Neural progenitor cell (in vitro differentiated cells): ENCODE data around the gene COX18. TPM values are rescaled to one million over a fixed set of nuclear protein-coding genes. Genes with fewer than 3 reads are reported as not detected.

Experiments
- DNase-seq: peaks from one replicate; pipeline ENCODE4 v3.0.0-alpha.2; 2016; ENCODE audit warnings: low spot score
- H2AFZ ChIP-seq: fragments of 200-600 bp; sonication (generic); replicated peaks from 2 replicates; pipeline ENCODE4 v1.6.1; 2016; ENCODE audit warnings: antibody characterized with exemption
- H3F3A ChIP-seq: fragments of 200-600 bp; sonication (generic); 2 replicates; pipeline ENCODE4 v1.6.1; 2016; ENCODE audit warnings: antibody characterized with exemption, low read depth
- H3K27ac ChIP-seq: fragments of 200-600 bp; sonication (generic); 2 replicates; pipeline ENCODE4 v1.5.1; 2016; ENCODE audit warnings: mild to moderate bottlenecking
- H3K27me3 ChIP-seq: fragments of 200-600 bp; sonication (generic); 2 replicates; pipeline ENCODE4 v1.6.1; 2016; ENCODE audit warnings: mild to moderate bottlenecking, moderate library complexity
- H3K36me3 ChIP-seq: fragments of 200-600 bp; sonication (generic); 2 replicates; pipeline ENCODE4 v1.5.1; 2016
- H3K4me1 ChIP-seq: fragments of 200-600 bp; sonication (generic); 2 replicates; pipeline ENCODE4 v1.6.1; 2016; ENCODE audit warnings: mixed run types
- H3K4me2 ChIP-seq: fragments of 200-600 bp; sonication (generic); 2 replicates; pipeline ENCODE4 v1.6.1; 2016
- H3K4me3 ChIP-seq: fragments of 200-600 bp; sonication (generic); 2 replicates; pipeline ENCODE4 v1.5.1; 2016
- H3K79me2 ChIP-seq: fragments of 200-600 bp; sonication (generic); 2 replicates; pipeline ENCODE4 v1.6.1; 2016; ENCODE audit warnings: low read depth
- H3K9ac ChIP-seq: fragments of 200-600 bp; sonication (generic); 2 replicates; pipeline ENCODE4 v1.6.1; 2016
- H3K9me3 ChIP-seq: fragments of 200-600 bp; sonication (generic); 2 replicates; pipeline ENCODE4 v1.5.1; 2016; ENCODE audit warnings: low read depth
- H4K20me1 ChIP-seq: fragments of 200-600 bp; sonication (generic); 2 replicates; pipeline ENCODE4 v1.6.1; 2016; ENCODE audit warnings: low read depth
- H3K27ac Mint-ChIP-seq: 3 replicates; pipeline ENCODE4 v1.8.0; 2021; ENCODE audit warnings: mixed read lengths
- H3K27me3 Mint-ChIP-seq: 2 replicates; pipeline ENCODE4 v1.8.0; 2022; ENCODE audit warnings: low read depth, mild to moderate bottlenecking, inconsistent platforms, moderate library complexity, mixed read lengths; ENCODE audit not compliant: insufficient read depth
- H3K36me3 Mint-ChIP-seq: 3 replicates; pipeline ENCODE4 v1.8.0; 2021; ENCODE audit warnings: mixed read lengths
- H3K4me1 Mint-ChIP-seq: 3 replicates; pipeline ENCODE4 v1.8.0; 2021; ENCODE audit warnings: mixed read lengths
- H3K4me3 Mint-ChIP-seq: 3 replicates; pipeline ENCODE4 v1.8.0; 2021; ENCODE audit warnings: mild to moderate bottlenecking, moderate library complexity, mixed read lengths
- H3K9me3 Mint-ChIP-seq: 3 replicates; pipeline ENCODE4 v1.8.0; 2020; ENCODE audit warnings: mixed read lengths
- CTCF ChIP-seq: fragments of 200-600 bp; sonication (generic); IDR thresholded peaks from 2 replicates; pipeline ENCODE4 v1.5.1; 2017; ENCODE audit warnings: antibody characterized with exemption, mild to moderate bottlenecking
- EZH2 ChIP-seq: fragments of 200-600 bp; sonication (generic); IDR thresholded peaks from 2 replicates; pipeline ENCODE4 v1.6.1; 2017; ENCODE audit warnings: antibody characterized with exemption, mild to moderate bottlenecking, moderate library complexity
- EZH2phosphoT487 ChIP-seq: fragments of 200-600 bp; sonication (generic); IDR thresholded peaks from 2 replicates; pipeline ENCODE4 v1.6.1; 2017; ENCODE audit warnings: antibody characterized with exemption
- total RNA-seq: library from RNA; depleted of rRNA; stranded (reverse); fragments of >200 nt; gene quantifications from 2 replicates; pipeline ENCODE4 v1.2.3, GENCODE V29; 2015; ENCODE audit warnings: low replicate concordance

Gene COX18
- total RNA-seq, 1 donor from 2014 or later: 20.3 TPM

- no peaks in the 10 kb centered on the region for H3K27me3 Mint-ChIP-seq
- H3K36me3 ChIP-seq: peaks cover 37% of the 10 kb centered on the region
Observed at GRCh38 chr4:73098016-73098415, 28.5 kb upstream of the COX18 start.

GRCh38 chr4:73092868-73093267, 23.4 kb upstream of the COX18 start:
- no peaks in the 10 kb centered on the region for H3F3A ChIP-seq
- no peaks in the 10 kb centered on the region for H3K9me3 Mint-ChIP-seq

More at GRCh38 chr4:73098016-73098415, 28.5 kb upstream of the COX18 start:
- no peak overlapping the region for H3K4me2 ChIP-seq
- Mint-ChIP-seq H3K4me1 (no peaks in the 10 kb centered on the region), H3K9me3 (no peaks in the 10 kb centered on the region), H3K36me3 (peaks cover 14% of the 10 kb centered on the region), H3K27ac (no peak overlapping the region), H3K4me3 (no peak overlapping the region)
- H3K9me3 ChIP-seq: no peaks in the 10 kb centered on the region
- no peak overlapping the region for H3K9ac ChIP-seq
- no peaks in the 10 kb centered on the region for H4K20me1 ChIP-seq
- TF ChIP-seq EZH2phosphoT487: no peak
- TF ChIP-seq CTCF: no peak
- no peak for TF ChIP-seq EZH2
- H2AFZ ChIP-seq: no peak overlapping the region
- H3K4me1 ChIP-seq: no peaks in the 10 kb centered on the region
- no peak overlapping the region for H3K27ac ChIP-seq
- no peaks in the 10 kb centered on the region for H3F3A ChIP-seq
- H3K79me2 ChIP-seq: no peaks in the 10 kb centered on the region
- H3K27me3 ChIP-seq: no peaks in the 10 kb centered on the region
- no peak overlapping the region for H3K4me3 ChIP-seq
- DNase-seq: no peak

GRCh38 chr4:73090738-73091137, 21.2 kb upstream of the COX18 start:
- Histone ChIP-seq H3K36me3 (peaks cover 21% of the 10 kb centered on the region), H3K4me2 (no peak overlapping the region)

More at GRCh38 chr4:73092868-73093267, 23.4 kb upstream of the COX18 start:
- no peak overlapping the region for H3K27ac Mint-ChIP-seq
- Histone ChIP-seq H3K27ac (no peak overlapping the region), H3K9me3 (no peaks in the 10 kb centered on the region), H3K9ac (no peak overlapping the region), H4K20me1 (no peaks in the 10 kb centered on the region), H3K27me3 (no peaks in the 10 kb centered on the region), H3K4me2 (no peak overlapping the region), H3K4me3 (no peak overlapping the region), H3K4me1 (no peaks in the 10 kb centered on the region), H3K79me2 (peaks cover 24% of the 10 kb centered on the region), H2AFZ (no peak overlapping the region), H3K36me3 (peaks cover 27% of the 10 kb centered on the region)
- peaks cover 22% of the 10 kb centered on the region for H3K36me3 Mint-ChIP-seq
- no peaks in the 10 kb centered on the region for H3K4me1 Mint-ChIP-seq
- TF ChIP-seq EZH2: no peak
- no peak for DNase-seq
- H3K27me3 Mint-ChIP-seq: no peaks in the 10 kb centered on the region
- no peak overlapping the region for H3K4me3 Mint-ChIP-seq

More at GRCh38 chr4:73090738-73091137, 21.2 kb upstream of the COX18 start:
- H3K9me3 Mint-ChIP-seq: no peaks in the 10 kb centered on the region
- no peak overlapping the region for H3K4me3 Mint-ChIP-seq
- H3F3A ChIP-seq: no peaks in the 10 kb centered on the region
- H3K27ac ChIP-seq: no peak overlapping the region
- no peaks in the 10 kb centered on the region for H4K20me1 ChIP-seq
- H3K36me3 Mint-ChIP-seq: peaks cover 23% of the 10 kb centered on the region
- no peaks in the 10 kb centered on the region for H3K4me1 ChIP-seq
- DNase-seq: no peak
- no peak for TF ChIP-seq EZH2phosphoT487
- no peak for TF ChIP-seq CTCF
- no peak for TF ChIP-seq EZH2
- no peaks in the 10 kb centered on the region for H3K27me3 Mint-ChIP-seq
- H3K4me1 Mint-ChIP-seq: no peaks in the 10 kb centered on the region
- H3K27ac Mint-ChIP-seq: no peak overlapping the region
- no peak overlapping the region for H3K4me3 ChIP-seq
- peaks cover 34% of the 10 kb centered on the region for H3K79me2 ChIP-seq
- no peaks in the 10 kb centered on the region for H3K9me3 ChIP-seq
- no peaks in the 10 kb centered on the region for H3K27me3 ChIP-seq
- H2AFZ ChIP-seq: no peak overlapping the region
- no peak overlapping the region for H3K9ac ChIP-seq
